K562 (cell line): ENCODE results near the gene BBOX1. TPM values are rescaled to one million over a fixed set of nuclear protein-coding genes. Genes with fewer than 3 reads are reported as not detected.

Experiments used
- ATAC-seq: fragments of 200-7000 bp; cut with Tn5 transposase; 3 replicates; pipeline ENCODE4 v1.9.1; 2020; ENCODE audit warnings: moderate library complexity
- BruUV-seq: library from RNA; stranded (reverse); fragments of 400-500 nt; replicated peaks from 2 replicates; lab custom pipeline; 2021; lab: Mats Ljungman, UMichigan
- CTCF ChIA-PET: fragments of 300-600 bp; formaldehyde crosslinking; extraction: SDS; loops from one replicate; lab custom pipeline; 2021; ENCODE audit warnings: low intra/inter-chr PET ratio; lab: Yijun Ruan, JAX
- POLR2A ChIA-PET: fragments of 300-600, 350-650 bp; sonication (Branson Sonifier 250); formaldehyde crosslinking; extraction: SDS; loops from one replicate; lab custom pipeline; 2021; ENCODE audit warnings: antibody characterized with exemption, inconsistent platforms; lab: Yijun Ruan, JAX
- DNase-seq, 4 experiments: peaks; one replicate each; pipeline versions ENCODE4 v3.0.0 to v3.0.0-alpha.2; 2011 to 2018; ENCODE audit warnings: low spot score in 3 of 4, mixed read lengths in 3 of 4; ENCODE audit errors: extremely low read depth in 1 of 4
- FAIRE-seq: peaks from 2 replicates; lab custom pipeline; 2011; peaks lifted over from hg19 to GRCh38; lab: Jason Lieb, UNC
- H2AFZ ChIP-seq: 2 replicates; pipeline ENCODE4 v1.6.0; 2011; ENCODE audit warnings: low read depth, low read length, control low read depth, inconsistent platforms
- H3K27ac ChIP-seq: fragments of 200-600 bp; 3 replicates; pipeline ENCODE4 v1.8.0; 2011; ENCODE audit warnings: low read depth, mild to moderate bottlenecking, control low read depth, inconsistent platforms, low read length, moderate library complexity, mixed read lengths; ENCODE audit errors: extremely low read depth
- H3K27me3 ChIP-seq, 2 experiments: fragments of 300-600 bp in 1 of 2; 2 replicates in 1 of 2; 3 replicates in 1 of 2; pipeline versions ENCODE4 v1.6.0 to v1.8.0; 2011; ENCODE audit warnings: inconsistent platforms in 2 of 2, low read length in 2 of 2, mild to moderate bottlenecking in 1 of 2, mixed read lengths in 1 of 2, moderate library complexity in 1 of 2; ENCODE audit not compliant: control insufficient read depth in 2 of 2, insufficient read depth in 2 of 2
- H3K36me3 ChIP-seq: fragments of 300-600 bp; 3 replicates; pipeline ENCODE4 v1.8.0; 2011; ENCODE audit warnings: mild to moderate bottlenecking, low read length, inconsistent platforms; ENCODE audit not compliant: control insufficient read depth, insufficient read depth
- H3K4me1 ChIP-seq, 2 experiments: fragments of 200-600 bp in 1 of 2; replicated peaks in 1 of 2; 2 replicates in 1 of 2; 3 replicates in 1 of 2; pipeline versions ENCODE4 v1.5.1 to v1.8.0; 2011; ENCODE audit warnings: inconsistent platforms in 2 of 2, low read length in 2 of 2, mild to moderate bottlenecking in 1 of 2, mixed read lengths in 1 of 2, moderate library complexity in 1 of 2; ENCODE audit not compliant: control insufficient read depth in 2 of 2, insufficient read depth in 2 of 2
- H3K4me2 ChIP-seq: 2 replicates; pipeline ENCODE4 v1.6.1; 2011; ENCODE audit warnings: low read length, control low read depth, inconsistent platforms, mixed read lengths; ENCODE audit not compliant: insufficient read depth
- H3K4me3 ChIP-seq: fragments of 200-600 bp; sonication (generic), shearing (Covaris generic); 2 replicates; pipeline ENCODE4 v1.5.1; 2016; ENCODE audit warnings: control low read depth, inconsistent platforms
- H3K79me2 ChIP-seq: fragments of 200-600 bp; 3 replicates; pipeline ENCODE4 v1.8.0; 2011; ENCODE audit warnings: low read length, inconsistent platforms; ENCODE audit not compliant: control insufficient read depth, insufficient read depth
- H3K9ac ChIP-seq, 2 experiments: 2 replicates each; pipeline versions ENCODE4 v1.6.0 to v1.6.1; 2011; ENCODE audit warnings: low read depth in 2 of 2, low read length in 2 of 2, control low read depth in 1 of 2, inconsistent platforms in 1 of 2, mild to moderate bottlenecking in 1 of 2, mixed read lengths in 1 of 2; ENCODE audit not compliant: insufficient read depth in 1 of 2
- H3K9me1 ChIP-seq: one replicate; pipeline ENCODE4 v1.6.0; 2011; ENCODE audit warnings: inconsistent platforms, mild to moderate bottlenecking, low read length, moderate library complexity; ENCODE audit not compliant: control insufficient read depth, insufficient read depth
- H3K9me3 ChIP-seq: replicated peaks from 2 replicates; pipeline ENCODE4 v1.5.1; 2011; ENCODE audit warnings: low read depth, low read length, inconsistent platforms; ENCODE audit not compliant: control insufficient read depth, insufficient read depth
- H4K20me1 ChIP-seq: replicated peaks from 2 replicates; pipeline ENCODE4 v1.6.1; 2011; ENCODE audit warnings: low read length, inconsistent platforms, mixed read lengths; ENCODE audit not compliant: control insufficient read depth, insufficient read depth
- KAT7 ChIP-seq: sonication (generic); formaldehyde crosslinking; IDR thresholded peaks from 2 replicates; pipeline ENCODE4 v1.8.0; 2022; ENCODE audit warnings: missing genetic modification reagents, mild to moderate bottlenecking, borderline replicate concordance
- MBD1 ChIP-seq: fragments of 250-450 bp; sonication (Bioruptor Pico); IDR thresholded peaks from 2 replicates; pipeline ENCODE4 v1.8.0; 2022; ENCODE audit warnings: inconsistent platforms
- MECOM ChIP-seq: fragments of 250-450 bp; sonication (Bioruptor Pico); IDR thresholded peaks from 2 replicates; pipeline ENCODE4 v1.8.0; 2022; ENCODE audit warnings: inconsistent platforms
- NEUROD1 ChIP-seq: fragments of 150-350 bp; IDR thresholded peaks from 2 replicates; pipeline ENCODE4 v1.6.1; 2014; ENCODE audit warnings: borderline replicate concordance, low read length, low read depth; ENCODE audit not compliant: partially characterized antibody
- NFRKB ChIP-seq: fragments of 450-650 bp; IDR thresholded peaks from 2 replicates; pipeline ENCODE4 v1.6.1; 2016; ENCODE audit warnings: low read depth
- RNF219 ChIP-seq: fragments of 250-450 bp; sonication (Bioruptor Pico); IDR thresholded peaks from 2 replicates; pipeline ENCODE4 v1.5.0; 2022; ENCODE audit warnings: mild to moderate bottlenecking
- THAP12 ChIP-seq: fragments of 250-450 bp; sonication (Bioruptor Pico); IDR thresholded peaks from 2 replicates; pipeline ENCODE4 v1.9.0; 2021; ENCODE audit warnings: mild to moderate bottlenecking, inconsistent platforms
- WGBS: fragments of 100-300 bp; shearing (Covaris generic); methylation state at CpG from one replicate; pipeline ENCODE4 v1.1.6; 2016; ENCODE audit warnings: low coverage, mixed read lengths; ENCODE audit not compliant: insufficient coverage; ENCODE audit errors: missing lambda C conversion rate; 5-methylcytosine and 5-hydroxymethylcytosine counted together
- in situ Hi-C: fragments of 300-500 bp; cut with MboI; formaldehyde crosslinking; loops from 4 replicates; pipeline ENCODE4 v1.15.0; 2018; ENCODE audit warnings: inconsistent platforms, mixed read lengths
- intact Hi-C: fragments of 100-400 bp; cut with micrococcal nuclease; formaldehyde crosslinking; loops from 2 replicates; pipeline ENCODE4 v1.14.2; 2022
- polyA plus RNA-seq, 8 experiments: library from polyadenylated mRNA; depleted of rRNA in 4 of 8; stranded (reverse) in 5 of 8; unstranded in 3 of 8; fragments of >200 nt; fragmentation: Nextera tagmentation in 2 of 8; fragmentation: Illumina TruSeq in 1 of 8; extraction: Ambion mirVana in 2 of 8; extraction: Trizol in 1 of 8; gene quantifications; 2 replicates each; pipeline versions ENCODE4 v1.2.1 to v1.2.3, GENCODE V29; 2011 to 2014; ENCODE audit warnings: inconsistent platforms in 1 of 8, missing spikeins in 1 of 8
- total RNA-seq, 7 experiments: library from RNA; depleted of rRNA in 6 of 7; stranded (reverse); fragments of >200 nt in 6 of 7; fragmentation: Illumina TruSeq in 2 of 7; extraction: Trizol in 2 of 7; gene quantifications; 2 replicates each; pipeline versions ENCODE4 v1.2.1 to v1.2.3, GENCODE V29; 2011 to 2021; ENCODE audit warnings: low replicate concordance in 1 of 7
- TF ChIP-seq, protein P1 (sequence below): IDR thresholded peaks from 2 replicates; pipeline ENCODE4 v1.6.1; 2014; ENCODE audit warnings: antibody characterized with exemption

Gene BBOX1
- total and polyA plus RNA-seq, 9 of the 15 experiments (the other 6 are each of a cell fraction or from before 2014, with no cell fraction given) = not detected

DNA sequence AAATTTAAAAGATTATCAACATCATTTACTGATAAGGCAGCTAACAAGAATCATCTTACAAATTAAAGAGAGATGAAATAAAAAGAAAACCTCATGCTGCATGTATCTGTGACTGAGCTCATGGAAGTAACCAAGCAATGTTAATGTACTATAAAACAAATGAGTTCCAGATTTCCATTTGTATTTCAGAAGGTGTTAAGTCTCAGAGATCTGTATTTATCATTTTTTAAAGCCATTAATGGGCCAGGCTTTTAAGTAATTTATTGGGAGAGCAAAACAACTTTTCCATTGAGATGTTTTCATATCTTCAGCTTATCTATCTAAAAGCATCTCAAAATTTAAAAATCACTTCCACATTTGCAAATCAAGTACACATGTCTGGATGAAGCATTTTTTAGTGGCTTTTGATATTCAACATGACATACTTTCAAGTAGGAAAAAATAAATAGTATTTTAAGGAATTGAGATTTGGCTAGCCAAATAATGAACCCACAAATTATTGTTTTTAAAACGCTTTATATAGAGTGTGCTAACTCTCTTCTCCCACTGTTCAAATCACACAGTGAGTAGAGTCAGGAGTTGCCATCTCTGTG, 17.9 kb upstream of the BBOX1 start (continued):
- TF ChIP-seq MBD1 = no peak
- TF ChIP-seq KAT7 (CRISPR knock-in tag) = no peak
- TF ChIP-seq, protein P1, sequence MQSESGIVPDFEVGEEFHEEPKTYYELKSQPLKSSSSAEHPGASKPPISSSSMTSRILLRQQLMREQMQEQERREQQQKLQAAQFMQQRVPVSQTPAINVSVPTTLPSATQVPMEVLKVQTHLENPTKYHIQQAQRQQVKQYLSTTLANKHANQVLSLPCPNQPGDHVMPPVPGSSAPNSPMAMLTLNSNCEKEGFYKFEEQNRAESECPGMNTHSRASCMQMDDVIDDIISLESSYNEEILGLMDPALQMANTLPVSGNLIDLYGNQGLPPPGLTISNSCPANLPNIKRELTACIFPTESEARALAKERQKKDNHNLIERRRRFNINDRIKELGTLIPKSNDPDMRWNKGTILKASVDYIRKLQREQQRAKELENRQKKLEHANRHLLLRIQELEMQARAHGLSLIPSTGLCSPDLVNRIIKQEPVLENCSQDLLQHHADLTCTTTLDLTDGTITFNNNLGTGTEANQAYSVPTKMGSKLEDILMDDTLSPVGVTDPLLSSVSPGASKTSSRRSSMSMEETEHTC = no peak
- TF ChIP-seq NFRKB = no peak

DNA sequence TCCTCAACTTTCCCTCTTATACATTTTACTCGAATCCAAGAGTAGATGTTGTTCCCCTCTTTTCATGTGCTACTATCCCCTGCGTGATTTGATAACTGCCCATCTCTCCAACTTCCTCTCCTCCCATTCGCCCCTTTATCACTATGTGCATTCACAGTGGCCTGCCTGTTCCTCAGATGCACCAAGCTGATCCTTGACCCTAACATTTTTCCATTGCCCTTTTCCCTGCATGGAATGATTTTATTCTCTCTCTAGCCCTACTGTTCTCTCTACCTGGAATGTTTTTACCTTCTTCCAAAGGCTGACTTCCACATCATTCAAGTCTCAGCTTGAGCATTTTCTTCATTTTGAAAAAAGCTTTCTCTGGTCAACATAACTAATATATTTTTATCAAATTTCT, 15.8 kb upstream of the BBOX1 start:
- Histone ChIP-seq H3K27me3 (no peaks in the 10 kb centered on the region), H3K4me1 (no peaks in the 10 kb centered on the region), H3K36me3 (no peaks in the 10 kb centered on the region), H2AFZ (no peak overlapping the region), H3K4me2 (no peak overlapping the region), H3K27ac (no peak overlapping the region), H3K79me2 (no peaks in the 10 kb centered on the region), H3K4me3 (no peak overlapping the region), H3K9me3 (no peaks in the 10 kb centered on the region), H3K9me1 (no peaks in the 10 kb centered on the region), H3K9ac (no peak overlapping the region), H4K20me1 (no peaks in the 10 kb centered on the region)
- no TSS peak for BruUV-seq
- no peak for TF ChIP-seq NEUROD1
- TF ChIP-seq MECOM (CRISPR knock-in tag) = no peak
- no peak for TF ChIP-seq THAP12 (CRISPR knock-in tag)
- no peak for TF ChIP-seq RNF219 (CRISPR knock-in tag)
- in situ Hi-C loops = no loop called here
- CTCF ChIA-PET = no interaction called here
- intact Hi-C loops = no loop called here
- no peak for DNase-seq
- no peak for ATAC-seq
- WGBS = 2% methylated on average over 3 of the region's 3 CpGs
- POLR2A ChIA-PET = no interaction called here
- FAIRE-seq = no peak
